Tibial nerve (tissue), 3 donors: ENCODE data around the gene CRYL1.

Experiments used
- POLR2A ChIP-seq, 2 donors: fragments of 450-650 bp; IDR thresholded peaks; one replicate each; pipeline ENCODE4 v1.6.1; 2017; ENCODE audit warnings: antibody characterized with exemption in 2 of 2, mild to moderate bottlenecking in 2 of 2, moderate library complexity in 2 of 2
- TF ChIP-seq, protein P1 (sequence below), 5 experiments: fragments of 200-600 bp in 3 of 5; fragments of 450-650 bp in 2 of 5; sonication (generic) in 3 of 5; IDR thresholded peaks; one replicate each; pipeline ENCODE4 v1.5.1; 2016 to 2019; ENCODE audit warnings: antibody characterized with exemption in 5 of 5, mild to moderate bottlenecking in 3 of 5, moderate library complexity in 2 of 5

DNA sequence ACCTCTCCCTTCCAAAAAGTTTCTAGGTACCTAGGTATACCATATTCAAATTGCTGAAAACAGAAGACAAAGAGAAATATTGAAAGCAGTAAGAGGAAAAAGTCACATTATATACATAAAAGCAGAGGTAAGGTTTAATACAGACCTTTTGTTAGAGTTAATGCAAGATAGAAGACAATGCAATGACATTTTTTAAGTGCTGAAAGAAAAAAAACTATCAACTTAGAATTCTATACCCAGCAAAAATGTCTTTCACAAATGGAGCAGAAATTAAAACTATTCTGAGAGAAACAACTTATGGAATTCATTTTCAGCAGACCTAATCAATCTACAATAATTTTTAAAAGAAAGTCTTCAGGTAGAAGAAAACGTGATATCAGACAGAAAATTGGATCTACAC lies 77.2 kb downstream of the CRYL1 start:
- TF ChIP-seq, protein P1, sequence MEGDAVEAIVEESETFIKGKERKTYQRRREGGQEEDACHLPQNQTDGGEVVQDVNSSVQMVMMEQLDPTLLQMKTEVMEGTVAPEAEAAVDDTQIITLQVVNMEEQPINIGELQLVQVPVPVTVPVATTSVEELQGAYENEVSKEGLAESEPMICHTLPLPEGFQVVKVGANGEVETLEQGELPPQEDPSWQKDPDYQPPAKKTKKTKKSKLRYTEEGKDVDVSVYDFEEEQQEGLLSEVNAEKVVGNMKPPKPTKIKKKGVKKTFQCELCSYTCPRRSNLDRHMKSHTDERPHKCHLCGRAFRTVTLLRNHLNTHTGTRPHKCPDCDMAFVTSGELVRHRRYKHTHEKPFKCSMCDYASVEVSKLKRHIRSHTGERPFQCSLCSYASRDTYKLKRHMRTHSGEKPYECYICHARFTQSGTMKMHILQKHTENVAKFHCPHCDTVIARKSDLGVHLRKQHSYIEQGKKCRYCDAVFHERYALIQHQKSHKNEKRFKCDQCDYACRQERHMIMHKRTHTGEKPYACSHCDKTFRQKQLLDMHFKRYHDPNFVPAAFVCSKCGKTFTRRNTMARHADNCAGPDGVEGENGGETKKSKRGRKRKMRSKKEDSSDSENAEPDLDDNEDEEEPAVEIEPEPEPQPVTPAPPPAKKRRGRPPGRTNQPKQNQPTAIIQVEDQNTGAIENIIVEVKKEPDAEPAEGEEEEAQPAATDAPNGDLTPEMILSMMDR (IDR thresholded peaks at IDR 0.05): no peak
- TF ChIP-seq POLR2A (IDR thresholded peaks at IDR 0.05): no peak
